ENCODE data around the gene GRK1.

GRK1 gene

DNA sequence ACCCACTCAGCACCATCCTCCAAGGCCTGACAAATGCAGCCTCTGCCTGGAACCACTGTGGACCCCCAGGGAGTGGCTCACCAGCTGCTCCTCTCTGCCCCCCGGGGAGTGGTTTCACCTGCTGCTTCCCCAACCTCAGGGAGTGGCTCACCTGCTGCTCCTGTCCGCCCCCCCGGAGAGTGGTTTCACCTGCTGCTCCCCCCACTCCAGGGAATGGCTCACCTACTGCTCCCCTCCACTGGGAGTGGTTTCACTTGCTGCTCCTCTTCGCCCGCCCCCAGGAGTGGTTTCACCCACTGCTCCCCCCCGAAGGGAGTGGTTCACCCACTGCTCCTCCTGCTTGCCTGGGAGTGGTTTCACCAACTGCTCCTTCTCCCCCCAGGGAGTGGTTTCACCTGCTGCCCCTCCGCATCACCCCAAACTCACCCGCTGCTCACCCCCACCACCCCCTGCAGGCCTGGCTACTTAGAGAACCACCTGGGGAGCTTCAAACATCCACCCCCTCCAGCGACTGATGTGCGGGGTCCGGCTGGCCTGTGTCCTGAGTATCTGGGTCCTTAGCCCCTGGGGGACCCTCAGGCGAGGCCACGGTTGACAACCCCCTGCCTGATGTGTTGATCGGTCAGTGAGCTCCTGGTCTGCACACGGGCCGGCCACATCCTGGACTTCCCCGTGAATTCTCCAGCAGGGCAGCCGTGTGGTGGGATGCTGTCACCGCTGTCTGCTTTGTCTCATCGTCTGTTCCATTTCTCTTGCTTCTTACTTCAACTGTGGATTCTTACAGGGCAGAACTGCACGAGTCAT is 77.4 kb downstream of the GRK1 start:
- CTCF ChIA-PET = no interaction called here
- Histone ChIP-seq H3K36me3 (ENCODE audit: control insufficient read depth in 2 of 2, insufficient read depth in 1 of 2, low read length in 2 of 2) (no peaks in the 10 kb centered on the region), H3K27ac (ENCODE audit: extremely low read depth, low read depth, low read length) (no peak overlapping the region), H3K4me3 (ENCODE audit: low read depth, low read length) (no peak overlapping the region), H3K9me3 (ENCODE audit: control insufficient read depth, insufficient read depth, low read depth, low read length) (no peaks in the 10 kb centered on the region), H3K4me1 (ENCODE audit: control insufficient read depth, insufficient read depth, low read length) (no peaks in the 10 kb centered on the region)
- POLR2A ChIA-PET = no interaction called here
- TF ChIP-seq PRDM10 (tag by site-specific recombination; IDR thresholded peaks at IDR 0.05) (peak; percentile 74), SCRT2 (tag by site-specific recombination; IDR thresholded peaks at IDR 0.05) (no peak), KLF1 (tag by site-specific recombination; IDR thresholded peaks at IDR 0.05) (peak; percentile 40; the same call in 1 of the 2 replicates), ZFP3 (tag by site-specific recombination; IDR thresholded peaks at IDR 0.05; ENCODE audit: low read depth) (no peak), ZFP37 (tag by site-specific recombination; IDR thresholded peaks at IDR 0.05) (no peak), ZNF792 (tag by site-specific recombination; IDR thresholded peaks at IDR 0.05) (no peak), ZNF513 (tag by site-specific recombination; IDR thresholded peaks at IDR 0.05) (no peak), EGR2 (tag by site-specific recombination; IDR thresholded peaks at IDR 0.05; ENCODE audit: low read depth) (peak; percentile 18; the same call in 1 of the 2 replicates), KLF17 (tag by site-specific recombination; IDR thresholded peaks at IDR 0.05) (no peak), ZIC2 (tag by site-specific recombination; IDR thresholded peaks at IDR 0.05) (peak; percentile 94), ZNF140 (tag by site-specific recombination; IDR thresholded peaks at IDR 0.05) (no peak), ZNF560 (tag by site-specific recombination; IDR thresholded peaks at IDR 0.05; ENCODE audit: borderline replicate concordance) (no peak), ZNF433 (tag by site-specific recombination; IDR thresholded peaks at IDR 0.05; ENCODE audit: low read depth) (no peak), GLIS1 (tag by site-specific recombination; IDR thresholded peaks at IDR 0.05) (peak; percentile 93), MZF1 (tag by site-specific recombination; IDR thresholded peaks at IDR 0.05; ENCODE audit: borderline replicate concordance) (no peak), ZNF664 (tag by site-specific recombination; IDR thresholded peaks at IDR 0.05) (no peak), HOXC10 (CRISPR knock-in tag; IDR thresholded peaks at IDR 0.05) (no peak), ZNF544 (tag by site-specific recombination; IDR thresholded peaks at IDR 0.05) (no peak), ZNF19 (tag by site-specific recombination; IDR thresholded peaks at IDR 0.05; ENCODE audit: low read depth) (no peak)
- TF ChIP-seq, protein P1, sequence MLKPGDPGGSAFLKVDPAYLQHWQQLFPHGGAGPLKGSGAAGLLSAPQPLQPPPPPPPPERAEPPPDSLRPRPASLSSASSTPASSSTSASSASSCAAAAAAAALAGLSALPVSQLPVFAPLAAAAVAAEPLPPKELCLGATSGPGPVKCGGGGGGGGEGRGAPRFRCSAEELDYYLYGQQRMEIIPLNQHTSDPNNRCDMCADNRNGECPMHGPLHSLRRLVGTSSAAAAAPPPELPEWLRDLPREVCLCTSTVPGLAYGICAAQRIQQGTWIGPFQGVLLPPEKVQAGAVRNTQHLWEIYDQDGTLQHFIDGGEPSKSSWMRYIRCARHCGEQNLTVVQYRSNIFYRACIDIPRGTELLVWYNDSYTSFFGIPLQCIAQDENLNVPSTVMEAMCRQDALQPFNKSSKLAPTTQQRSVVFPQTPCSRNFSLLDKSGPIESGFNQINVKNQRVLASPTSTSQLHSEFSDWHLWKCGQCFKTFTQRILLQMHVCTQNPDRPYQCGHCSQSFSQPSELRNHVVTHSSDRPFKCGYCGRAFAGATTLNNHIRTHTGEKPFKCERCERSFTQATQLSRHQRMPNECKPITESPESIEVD (tag by site-specific recombination; IDR thresholded peaks at IDR 0.05) = no peak
- TF ChIP-seq, protein P2, sequence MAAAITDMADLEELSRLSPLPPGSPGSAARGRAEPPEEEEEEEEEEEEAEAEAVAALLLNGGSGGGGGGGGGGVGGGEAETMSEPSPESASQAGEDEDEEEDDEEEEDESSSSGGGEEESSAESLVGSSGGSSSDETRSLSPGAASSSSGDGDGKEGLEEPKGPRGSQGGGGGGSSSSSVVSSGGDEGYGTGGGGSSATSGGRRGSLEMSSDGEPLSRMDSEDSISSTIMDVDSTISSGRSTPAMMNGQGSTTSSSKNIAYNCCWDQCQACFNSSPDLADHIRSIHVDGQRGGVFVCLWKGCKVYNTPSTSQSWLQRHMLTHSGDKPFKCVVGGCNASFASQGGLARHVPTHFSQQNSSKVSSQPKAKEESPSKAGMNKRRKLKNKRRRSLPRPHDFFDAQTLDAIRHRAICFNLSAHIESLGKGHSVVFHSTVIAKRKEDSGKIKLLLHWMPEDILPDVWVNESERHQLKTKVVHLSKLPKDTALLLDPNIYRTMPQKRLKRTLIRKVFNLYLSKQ (tag by site-specific recombination; IDR thresholded peaks at IDR 0.05; ENCODE audit: borderline replicate concordance) = no peak

Measured in HEK293 (cell line).